SK-N-SH (cell line): ENCODE data around the gene APBB1IP.
"Not testable (repeated sequence)": the region's sequence is repeated elsewhere in the genome, so short reads cannot be mapped to it uniquely, and the experiment has no call there.

Source experiments
- CHD2 ChIP-seq: fragments of 150-350 bp; IDR thresholded peaks from 2 replicates; pipeline ENCODE4 v1.6.1; 2018; ENCODE audit warnings: low read length; ENCODE audit not compliant: partially characterized antibody
- CTCF ChIP-seq: fragments of 200-600 bp; sonication (generic); IDR thresholded peaks from 2 replicates; pipeline ENCODE4 v1.6.1; 2017; ENCODE audit warnings: antibody characterized with exemption, mild to moderate bottlenecking, moderate library complexity
- EP300 ChIP-seq, 2 experiments: IDR thresholded peaks; 2 replicates each; pipeline versions ENCODE4 v1.4.0 to v1.6.1; 2012; ENCODE audit warnings: borderline replicate concordance in 1 of 2, low read depth in 1 of 2, low read length in 1 of 2
- GABPA ChIP-seq: IDR thresholded peaks from 2 replicates; pipeline ENCODE4 v1.4.0; 2012; ENCODE audit warnings: low read depth, mild to moderate bottlenecking
- MAX ChIP-seq: IDR thresholded peaks from 2 replicates; pipeline ENCODE4 v1.4.0; 2012; ENCODE audit warnings: low read depth
- MEF2A ChIP-seq: IDR thresholded peaks from 2 replicates; pipeline ENCODE4 v1.4.0; 2012; ENCODE audit warnings: low read depth, borderline replicate concordance
- POLR2AphosphoS5 ChIP-seq: IDR thresholded peaks from 2 replicates; pipeline ENCODE4 v1.6.1; 2012; ENCODE audit warnings: low read depth, low read length
- SIN3A ChIP-seq: IDR thresholded peaks from 2 replicates; pipeline ENCODE4 v1.6.1; 2012; ENCODE audit warnings: low read depth, mild to moderate bottlenecking, low read length, moderate library complexity, borderline replicate concordance

DNA sequence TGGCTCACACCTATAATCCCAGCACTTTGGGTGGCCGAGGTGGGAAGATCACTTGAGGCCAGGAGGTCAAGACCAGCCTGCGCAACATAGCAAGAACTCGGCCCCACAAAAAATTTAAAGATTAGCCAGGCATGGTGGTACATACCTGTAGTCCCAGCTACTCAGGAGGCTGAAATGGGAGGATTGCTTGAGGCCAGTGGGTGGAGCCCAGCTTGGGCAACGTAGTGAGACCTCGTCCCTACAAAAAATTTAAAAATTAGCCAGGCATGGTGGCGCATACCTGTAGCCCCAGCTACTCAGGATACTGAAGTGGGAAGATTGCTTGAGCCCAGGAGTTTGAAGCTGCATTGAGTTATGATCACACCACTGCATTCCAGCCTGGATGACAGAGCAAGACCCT lies 28.4 kb downstream of the APBB1IP start:
- TF ChIP-seq SIN3A; CTCF; EP300 (IDR thresholded peaks at IDR 0.05; ENCODE audit: borderline replicate concordance in 1 of 2, low read depth in 1 of 2, low read length in 1 of 2); MEF2A; POLR2AphosphoS5; MAX; CHD2; GABPA: not testable (repeated sequence)
